Activated CD4-positive, alpha-beta memory T cell treated with anti-CD3 and anti-CD28 coated beads, Interleukin-2, amount 10 ng/mL, durations not matched to agents 7 days and 5 days (primary cell): ENCODE measurements around the gene LEMD1. TPM values are rescaled to one million over a fixed set of nuclear protein-coding genes. Genes with fewer than 3 reads are reported as not detected.

Experiments used
- CTCF ChIA-PET: fragments of 350-600 bp; sonication (Branson Sonifier 250); formaldehyde crosslinking; loops from one replicate; lab custom pipeline; 2021; ENCODE audit warnings: antibody characterized with exemption, inconsistent platforms; lab: Charles Lee
- POLR2A ChIA-PET: fragments of 350-600 bp; sonication (Branson Sonifier 250); formaldehyde crosslinking; loops from one replicate; lab custom pipeline; 2021; ENCODE audit warnings: antibody characterized with exemption; lab: Charles Lee
- DNase-seq: peaks from one replicate; pipeline ENCODE4 v3.0.0-alpha.2; 2020
- H3K27ac Mint-ChIP-seq: one replicate; pipeline ENCODE4 v1.8.0; 2021; ENCODE audit warnings: mild to moderate bottlenecking, mixed read lengths
- H3K27me3 Mint-ChIP-seq: one replicate; pipeline ENCODE4 v1.8.0; 2021; ENCODE audit warnings: mixed read lengths
- H3K36me3 Mint-ChIP-seq: one replicate; pipeline ENCODE4 v1.8.0; 2021; ENCODE audit warnings: low read depth, mixed read lengths
- H3K4me1 Mint-ChIP-seq: one replicate; pipeline ENCODE4 v1.8.0; 2021; ENCODE audit warnings: mixed read lengths
- H3K4me3 Mint-ChIP-seq: one replicate; pipeline ENCODE4 v1.8.0; 2021; ENCODE audit warnings: mild to moderate bottlenecking, mixed read lengths
- H3K9me3 Mint-ChIP-seq: one replicate; pipeline ENCODE4 v1.8.0; 2021; ENCODE audit warnings: mixed read lengths
- total RNA-seq, 2 experiments: library from RNA; stranded (reverse); gene quantifications; one replicate each; pipeline ENCODE4 v1.2.3, GENCODE V29; 2021

The LEMD1 gene
- total RNA-seq, 2 experiments from 2014 or later, result 1.1 to 2.2 TPM

- DNase-seq, result no peak
- Mint-ChIP-seq H3K27me3 (peaks cover 2% of the 10 kb centered on the region), H3K36me3 (no peaks in the 10 kb centered on the region), H3K9me3 (no peaks in the 10 kb centered on the region), H3K27ac (no peak overlapping the region), H3K4me3 (no peak overlapping the region), H3K4me1 (peaks cover 32% of the 10 kb centered on the region)
- CTCF ChIA-PET, result interaction anchor here (1.0 kb wide), 1 partner anchor 14 kb away, joined by 3 read pairs; no protein-coding TSS in a partner anchor
- POLR2A ChIA-PET, result no interaction called here
These were observed 22.6 kb upstream of the LEMD1 start for GRCh38 chr1:205444300-205444930.

GRCh38 chr1:205443585-205444299 is 21.9 kb upstream of the LEMD1 start:
- no peak overlapping the region for H3K4me3 Mint-ChIP-seq
- H3K36me3 Mint-ChIP-seq, result no peaks in the 10 kb centered on the region
- ChIA-PET POLR2A (no interaction called here), CTCF (interaction anchor here (1.1 to 1.3 kb wide), 2 partner anchors 13 to 108 kb away, joined by 3 read pairs; no protein-coding TSS in a partner anchor)
- H3K9me3 Mint-ChIP-seq, result no peaks in the 10 kb centered on the region
- no peak for DNase-seq
- H3K4me1 Mint-ChIP-seq, result peaks cover 28% of the 10 kb centered on the region
- H3K27me3 Mint-ChIP-seq, result peaks cover 2% of the 10 kb centered on the region
- no peak overlapping the region for H3K27ac Mint-ChIP-seq

GRCh38 chr1:205442051-205442725 is 20.3 kb upstream of the LEMD1 start:
- Mint-ChIP-seq H3K27ac (peak overlapping the region; percentile 88), H3K4me3 (no peak overlapping the region), H3K4me1 (peaks cover 26% of the 10 kb centered on the region), H3K9me3 (no peaks in the 10 kb centered on the region), H3K27me3 (no peaks in the 10 kb centered on the region), H3K36me3 (no peaks in the 10 kb centered on the region)
- CTCF ChIA-PET, result interaction anchor here (1.3 to 3.2 kb wide), 4 partner anchors 11 to 106 kb away, joined by 3 to 30 read pairs (median 10); no protein-coding TSS in a partner anchor
- DNase-seq, result no peak
- POLR2A ChIA-PET, result interaction anchor here (0.8 to 1.9 kb wide), 3 partner anchors 11 to 169 kb away, joined by 3 to 12 read pairs (median 3); no protein-coding TSS in a partner anchor

- no peaks in the 10 kb centered on the region for H3K36me3 Mint-ChIP-seq
- no peaks in the 10 kb centered on the region for H3K27me3 Mint-ChIP-seq
- H3K4me1 Mint-ChIP-seq, result peaks cover 26% of the 10 kb centered on the region
- no peaks in the 10 kb centered on the region for H3K9me3 Mint-ChIP-seq
- POLR2A ChIA-PET, result interaction anchor here (0.6 to 2.0 kb wide), 7 partner anchors 11 to 191 kb away, joined by 3 to 12 read pairs (median 5); partner anchors contain the start of genes ELK4 and NUAK2
- no peak for DNase-seq
- H3K27ac Mint-ChIP-seq, result peak overlapping the region; percentile 88
- CTCF ChIA-PET, result interaction anchor here (1.0 to 3.2 kb wide), 11 partner anchors 8 to 168 kb away, joined by 3 to 30 read pairs (median 5); no protein-coding TSS in a partner anchor
- H3K4me3 Mint-ChIP-seq, result no peak overlapping the region
These were observed 19.8 kb upstream of the LEMD1 start for GRCh38 chr1:205441716-205442050.

- CTCF ChIA-PET, result interaction anchor here (0.9 to 3.2 kb wide), 12 partner anchors 8 to 380 kb away, joined by 3 to 30 read pairs (median 5); no protein-coding TSS in a partner anchor
These were observed 19.4 kb upstream of the LEMD1 start for GRCh38 chr1:205441318-205441633.

GRCh38 chr1:205440476-205441317 is 18.8 kb upstream of the LEMD1 start:
- CTCF ChIA-PET, result interaction anchor here (0.5 to 3.2 kb wide), 15 partner anchors 9 to 379 kb away, joined by 3 to 30 read pairs (median 4); no protein-coding TSS in a partner anchor

More at GRCh38 chr1:205441318-205441633, 19.4 kb upstream of the LEMD1 start:
- Mint-ChIP-seq H3K36me3 (no peaks in the 10 kb centered on the region), H3K27ac (peak overlapping the region; percentile 88), H3K9me3 (no peaks in the 10 kb centered on the region), H3K27me3 (no peaks in the 10 kb centered on the region), H3K4me3 (peak overlapping the region; percentile 72), H3K4me1 (peaks cover 26% of the 10 kb centered on the region)
- no peak for DNase-seq
- POLR2A ChIA-PET, result interaction anchor here (0.6 to 2.0 kb wide), 10 partner anchors 10 to 191 kb away, joined by 3 to 12 read pairs (median 4); partner anchors contain the start of genes ELK4 and NUAK2

GRCh38 chr1:205440121-205440475 is 18.2 kb upstream of the LEMD1 start:
- peaks cover 26% of the 10 kb centered on the region for H3K4me1 Mint-ChIP-seq
- CTCF ChIA-PET, result interaction anchor here (1.1 to 3.2 kb wide), 5 partner anchors 9 to 152 kb away, joined by 3 to 30 read pairs (median 6); no protein-coding TSS in a partner anchor
- POLR2A ChIA-PET, result interaction anchor here (0.7 to 2.0 kb wide), 5 partner anchors 14 to 155 kb away, joined by 3 to 12 read pairs (median 4); partner anchors contain the start of gene NUAK2
- H3K27me3 Mint-ChIP-seq, result peaks cover 2% of the 10 kb centered on the region
- DNase-seq, result no peak
- peak overlapping the region; percentile 88 for H3K27ac Mint-ChIP-seq
- peak overlapping the region; percentile 72 for H3K4me3 Mint-ChIP-seq
- H3K9me3 Mint-ChIP-seq, result no peaks in the 10 kb centered on the region
- H3K36me3 Mint-ChIP-seq, result no peaks in the 10 kb centered on the region

More at GRCh38 chr1:205440476-205441317, 18.8 kb upstream of the LEMD1 start:
- Mint-ChIP-seq H3K4me3 (peak overlapping the region; percentile 72), H3K27me3 (no peaks in the 10 kb centered on the region), H3K9me3 (no peaks in the 10 kb centered on the region), H3K4me1 (peaks cover 26% of the 10 kb centered on the region), H3K36me3 (no peaks in the 10 kb centered on the region), H3K27ac (peak overlapping the region; percentile 88)
- peak; percentile 83 for DNase-seq
- POLR2A ChIA-PET, result interaction anchor here (0.6 to 2.0 kb wide), 12 partner anchors 10 to 191 kb away, joined by 3 to 12 read pairs (median 4); partner anchors contain the start of genes ELK4 and NUAK2

- H3K27ac Mint-ChIP-seq, result no peak overlapping the region
- H3K9me3 Mint-ChIP-seq, result no peaks in the 10 kb centered on the region
- H3K4me3 Mint-ChIP-seq, result no peak overlapping the region
- POLR2A ChIA-PET, result no interaction called here
- H3K36me3 Mint-ChIP-seq, result no peaks in the 10 kb centered on the region
- peaks cover 26% of the 10 kb centered on the region for H3K4me1 Mint-ChIP-seq
- H3K27me3 Mint-ChIP-seq, result peaks cover 8% of the 10 kb centered on the region
- CTCF ChIA-PET, result no interaction called here
- no peak for DNase-seq
These were observed 16.6 kb upstream of the LEMD1 start for GRCh38 chr1:205438213-205439158.

- CTCF ChIA-PET, result interaction anchor here (0.8 kb wide), 1 partner anchor 48 kb away, joined by 3 read pairs; no protein-coding TSS in a partner anchor
- no peaks in the 10 kb centered on the region for H3K9me3 Mint-ChIP-seq
- POLR2A ChIA-PET, result no interaction called here
- H3K4me3 Mint-ChIP-seq, result no peak overlapping the region
- H3K27me3 Mint-ChIP-seq, result peaks cover 8% of the 10 kb centered on the region
- no peak for DNase-seq
- H3K4me1 Mint-ChIP-seq, result peaks cover 26% of the 10 kb centered on the region
- H3K36me3 Mint-ChIP-seq, result no peaks in the 10 kb centered on the region
- no peak overlapping the region for H3K27ac Mint-ChIP-seq
These were observed 15.7 kb upstream of the LEMD1 start for GRCh38 chr1:205437570-205437969.

GRCh38 chr1:205436776-205437410 is 15.0 kb upstream of the LEMD1 start:
- no peaks in the 10 kb centered on the region for H3K9me3 Mint-ChIP-seq
- ChIA-PET POLR2A (no interaction called here), CTCF (interaction anchor here (0.8 kb wide), 1 partner anchor 49 kb away, joined by 3 read pairs; no protein-coding TSS in a partner anchor)
- H3K27me3 Mint-ChIP-seq, result peaks cover 13% of the 10 kb centered on the region
- peaks cover 24% of the 10 kb centered on the region for H3K4me1 Mint-ChIP-seq
- H3K36me3 Mint-ChIP-seq, result no peaks in the 10 kb centered on the region
- no peak for DNase-seq
- H3K27ac Mint-ChIP-seq, result no peak overlapping the region
- no peak overlapping the region for H3K4me3 Mint-ChIP-seq
